T-helper 2 cell (primary cell): ENCODE measurements around the gene LIMS1.

Experiments used
- DNase-seq, 5 experiments: peaks; one replicate each; pipeline versions ENCODE4 v3.0.0 to v3.0.0-alpha.2; 2012 to 2022

LIMS1 gene

DNA sequence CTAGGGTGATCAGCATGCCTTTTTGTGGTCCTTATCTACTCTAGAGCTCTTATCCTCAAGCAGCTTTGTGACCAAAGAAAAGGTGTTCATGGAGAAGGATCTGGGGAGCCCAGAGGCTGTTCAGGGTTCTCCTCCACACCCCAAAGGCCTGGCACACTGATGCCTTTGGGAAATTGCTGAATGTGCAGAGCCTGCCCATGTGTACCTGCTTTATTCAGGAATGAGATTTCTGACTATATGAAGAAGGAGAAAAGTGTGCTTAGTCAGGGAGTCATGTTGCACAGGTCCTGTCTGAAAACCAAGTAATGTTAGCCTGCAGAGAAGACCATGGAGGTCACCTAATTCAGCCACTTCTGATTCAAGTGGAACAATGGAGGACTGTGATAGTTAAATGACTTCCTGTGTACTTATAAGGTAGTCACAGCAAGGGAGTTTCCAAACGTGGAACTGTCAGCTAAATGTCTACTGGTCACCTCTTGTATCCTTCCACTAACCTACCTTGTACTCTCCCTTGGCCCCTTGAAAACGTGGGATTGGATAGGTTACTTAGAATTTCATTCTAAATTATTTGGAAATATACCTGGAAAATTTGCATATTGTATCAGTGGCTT, 81.3 kb downstream of the LIMS1 start:
- DNase-seq, result peak in 1 of 5 experiments; percentile 60

DNA sequence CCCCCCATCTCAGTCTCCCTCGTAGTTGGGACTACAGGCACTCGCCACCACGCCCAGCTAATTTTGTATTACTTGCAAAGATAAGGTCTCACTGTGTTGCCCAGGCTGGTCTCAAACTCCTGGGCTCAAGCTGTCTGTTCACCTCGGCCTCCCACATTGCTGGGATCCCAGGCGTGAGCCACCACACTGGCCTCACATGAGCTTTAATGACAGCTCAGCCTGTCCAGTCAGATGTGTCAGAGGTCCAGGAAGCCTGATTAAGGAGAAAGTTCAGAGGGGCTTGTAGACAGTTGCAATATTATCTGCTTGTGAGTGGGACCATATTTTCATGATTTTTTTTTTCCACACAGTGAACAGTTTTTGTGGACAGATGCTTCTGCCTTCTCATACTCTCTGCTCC, 82.0 kb downstream of the LIMS1 start:
- DNase-seq, result no peak

DNA sequence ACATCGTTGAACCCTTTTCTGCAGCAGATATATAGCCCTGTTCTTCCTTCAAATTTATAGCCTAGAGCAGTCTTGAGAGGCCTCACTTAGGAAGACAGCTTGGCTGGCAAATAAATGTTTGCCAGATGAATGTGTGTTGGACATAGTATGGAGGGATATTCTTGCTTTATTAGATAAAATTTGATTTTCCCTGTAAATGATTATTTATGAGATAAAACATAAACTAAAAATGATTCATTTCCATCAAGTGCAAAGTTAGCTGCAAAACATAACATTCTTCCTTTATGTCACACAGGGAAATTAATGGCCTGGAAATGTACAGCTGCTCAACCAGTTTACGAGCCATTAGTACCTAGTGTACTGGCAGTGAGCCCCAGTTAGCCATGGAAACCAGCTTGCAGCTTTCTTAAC, 82.5 kb downstream of the LIMS1 start:
- DNase-seq, result no peak

DNA sequence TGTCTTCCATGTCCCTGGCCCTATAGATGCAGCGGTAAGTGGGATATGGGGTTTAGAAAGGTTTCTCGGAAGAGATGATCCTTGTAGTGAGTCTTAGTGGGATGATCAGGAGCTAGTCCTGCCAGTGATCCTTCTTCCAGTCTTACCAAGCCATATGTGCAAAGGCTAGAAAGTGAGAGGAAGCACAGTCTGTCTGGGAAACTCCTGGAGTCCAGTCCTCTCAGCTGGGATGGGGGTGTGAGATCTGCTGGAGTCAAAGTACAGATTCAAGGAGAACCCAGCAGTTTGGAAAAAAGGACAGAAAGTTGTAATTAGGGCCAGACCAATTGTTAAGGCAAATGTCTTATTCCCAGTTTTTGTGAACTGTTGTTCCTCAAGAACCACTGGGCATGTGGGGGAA, 83.3 kb downstream of the LIMS1 start:
- no peak for DNase-seq

DNA sequence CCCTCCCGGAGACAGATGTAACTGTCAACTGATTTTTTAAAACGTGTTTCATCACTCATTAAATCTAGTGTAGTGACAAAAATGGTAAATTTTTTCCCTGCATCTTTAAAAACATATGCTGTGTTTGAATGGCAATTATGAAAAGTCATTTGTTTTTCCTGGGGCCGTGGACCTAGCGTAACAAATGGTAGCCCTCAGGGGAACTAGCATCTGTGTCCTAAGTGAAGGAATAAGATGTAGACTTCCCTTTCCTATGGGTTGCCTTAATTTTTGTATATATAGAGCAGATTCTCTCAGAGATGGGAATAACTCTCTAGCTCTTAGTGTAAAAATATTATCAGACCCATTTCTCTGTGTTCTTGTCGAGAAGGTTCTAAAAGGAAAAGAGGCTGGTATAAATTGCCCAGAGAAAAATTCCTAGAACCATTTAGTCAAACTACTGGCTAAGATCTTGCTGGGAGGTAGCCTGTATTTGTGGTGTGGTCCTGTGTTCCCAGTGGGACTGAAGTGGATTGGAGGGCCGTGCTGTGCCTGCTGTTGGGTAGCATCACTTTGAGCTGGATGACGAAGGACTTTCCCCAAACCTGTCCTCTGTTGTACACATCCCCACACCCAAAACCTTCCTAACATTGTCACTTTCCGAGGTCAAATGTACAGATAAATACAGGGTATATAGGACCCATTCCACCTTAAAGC, 85.8 kb downstream of the LIMS1 start:
- no peak for DNase-seq

DNA sequence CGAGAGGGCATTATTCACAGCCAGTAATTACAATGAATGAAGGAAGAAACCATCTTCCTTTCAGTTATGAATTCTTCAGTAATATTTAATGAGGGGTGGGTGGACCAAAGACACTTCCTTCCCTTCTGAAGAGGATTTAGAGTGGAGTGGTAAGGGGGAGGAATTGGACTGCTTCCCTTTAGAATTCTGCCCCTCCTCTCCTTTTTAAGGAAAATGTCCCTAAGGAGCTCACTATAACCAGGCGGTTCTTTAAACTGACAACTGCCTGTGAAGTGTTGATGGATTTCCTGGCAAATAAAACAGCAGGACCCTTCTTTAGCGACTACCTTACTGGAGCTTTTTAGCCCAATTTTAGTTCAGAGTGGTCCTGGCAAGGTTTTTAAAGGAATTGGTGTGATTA, 86.4 kb downstream of the LIMS1 start:
- DNase-seq, result no peak

DNA sequence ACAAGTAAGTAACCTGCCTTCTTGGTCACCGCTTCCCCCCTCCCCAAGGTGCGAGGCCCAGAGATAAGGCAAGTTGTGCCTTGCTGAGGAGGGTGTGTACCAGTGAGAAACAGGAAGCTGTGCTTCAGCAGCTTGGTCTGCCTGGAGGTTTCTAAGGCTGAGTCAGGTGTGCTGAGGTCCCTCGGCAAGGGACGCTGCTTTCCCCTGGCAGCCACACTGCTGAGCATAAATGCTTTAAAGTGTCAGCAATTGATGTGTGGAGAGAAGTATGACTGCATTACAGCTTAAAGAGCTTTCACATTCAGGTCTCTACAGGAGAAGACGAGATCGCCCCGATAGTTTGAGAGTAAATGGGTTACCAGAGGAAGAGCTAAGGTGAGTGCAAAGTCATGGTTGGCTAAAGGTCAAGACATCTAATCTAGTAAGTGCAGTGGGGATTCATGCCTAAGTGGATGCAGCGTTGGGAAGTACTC, 86.9 kb downstream of the LIMS1 start:
- peak; percentile 22 to 93 (median 60) for DNase-seq

DNA sequence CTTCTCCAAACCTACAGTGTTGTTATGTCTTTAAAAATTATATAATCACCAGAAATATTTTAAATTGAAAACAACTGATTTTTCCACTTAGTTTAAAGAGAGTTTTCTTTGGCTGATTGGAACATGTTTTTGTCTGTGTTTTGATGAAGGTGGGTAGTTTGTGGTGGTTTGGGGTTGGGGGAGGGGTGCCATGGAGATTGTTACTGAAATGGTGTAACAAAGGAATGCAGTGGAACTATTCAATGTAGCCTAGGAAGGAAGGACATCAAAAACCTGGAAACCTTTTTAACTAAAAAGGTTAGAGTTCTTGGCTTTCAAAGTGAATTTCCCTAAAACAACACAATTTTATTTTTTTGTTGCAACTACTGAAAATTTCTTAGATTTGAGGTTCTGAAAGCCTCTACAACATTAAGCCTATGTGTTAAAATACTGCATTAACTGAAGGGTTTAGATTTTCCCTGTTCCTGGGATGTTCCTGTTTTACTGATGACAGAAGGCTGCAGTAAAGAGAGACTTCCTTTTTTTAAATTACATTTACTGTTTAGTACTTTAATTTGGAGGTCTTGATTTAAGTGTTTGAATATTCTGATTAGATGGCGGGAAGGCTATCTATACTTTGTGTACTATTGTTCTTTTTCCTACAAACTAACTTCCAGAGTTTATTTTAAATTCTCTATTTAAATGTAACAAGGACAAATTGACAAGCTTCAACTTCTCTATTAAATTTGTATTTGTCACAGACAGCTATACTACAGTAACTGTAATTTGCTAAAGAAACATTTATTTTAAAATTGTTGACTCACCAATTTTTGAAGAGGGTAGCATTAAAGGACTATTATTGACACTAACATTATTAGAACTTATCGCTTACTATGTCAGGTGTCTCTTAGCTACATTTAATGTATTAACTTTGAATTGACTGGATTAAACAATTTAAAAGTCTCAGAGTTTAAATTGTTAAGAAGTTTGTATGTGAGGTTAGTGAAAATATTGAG, 87.7 kb downstream of the LIMS1 start:
- DNase-seq, result peak in 1 of 5 experiments; percentile 48

DNA sequence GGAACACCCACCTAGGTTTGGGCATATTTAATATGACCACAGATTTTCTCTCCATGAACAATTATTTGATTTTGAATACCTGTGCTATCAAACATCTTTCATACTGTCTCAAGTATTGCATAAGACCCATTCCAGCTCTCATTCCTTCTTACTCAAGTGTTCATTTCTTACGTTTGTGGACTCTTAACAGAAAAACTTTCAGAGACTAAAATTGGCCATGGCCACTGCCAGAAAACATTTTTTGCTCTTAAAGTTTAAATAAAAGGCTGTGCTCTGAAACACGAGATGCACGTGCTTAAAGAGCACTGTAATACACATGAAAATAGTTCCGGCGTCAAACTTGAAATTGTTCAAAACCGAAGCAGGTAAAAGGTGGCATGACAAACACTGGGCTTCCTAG, 89.3 kb downstream of the LIMS1 start:
- no peak for DNase-seq

DNA sequence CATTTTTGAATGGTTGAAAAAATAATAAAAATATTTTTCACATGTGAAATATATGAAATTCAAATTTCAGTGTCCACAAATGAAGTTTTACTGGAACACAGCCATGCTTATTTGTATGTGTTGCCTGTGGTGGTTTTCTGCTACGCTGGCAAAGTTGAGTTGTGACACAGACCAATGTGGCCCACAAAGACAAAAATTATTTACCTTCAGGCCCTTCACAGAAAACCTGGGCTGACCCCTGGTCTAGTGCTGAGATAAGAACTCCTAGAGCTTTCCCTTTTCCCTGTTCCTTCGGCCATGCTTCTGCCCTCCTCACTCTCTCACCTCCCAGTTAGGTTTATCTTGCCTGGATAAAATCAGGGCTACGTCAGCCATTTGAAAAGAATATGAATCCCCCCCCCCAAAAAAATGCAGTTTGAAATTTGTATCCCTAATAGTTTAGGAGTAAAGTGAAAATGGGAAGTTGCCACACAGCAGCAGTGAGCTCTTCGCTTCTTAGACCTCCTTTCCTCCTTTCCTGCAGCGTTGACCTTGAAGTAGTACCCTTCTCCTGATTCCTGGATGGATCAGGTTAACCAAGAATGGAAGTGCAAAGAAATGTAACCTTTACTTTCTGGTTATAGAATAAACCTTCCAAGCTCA, 91.0 kb downstream of the LIMS1 start:
- DNase-seq, result no peak

DNA sequence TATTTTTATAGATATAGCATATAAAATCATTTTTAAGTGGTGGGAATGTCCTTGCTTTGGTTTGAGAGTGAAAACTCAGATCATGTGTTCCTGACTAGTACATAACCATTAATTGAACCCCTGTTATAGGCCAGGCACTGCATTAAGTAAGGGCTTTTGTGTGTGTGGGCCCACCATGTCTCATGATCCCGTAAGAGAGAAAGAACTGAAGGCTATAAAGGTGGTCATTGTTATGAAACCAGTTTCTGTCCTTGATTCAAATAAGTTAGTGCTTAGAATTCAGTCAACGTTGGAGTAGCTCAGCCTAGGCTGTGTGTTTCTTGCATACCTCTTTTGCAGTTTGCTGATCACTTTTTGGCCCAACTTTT, 91.5 kb downstream of the LIMS1 start:
- no peak for DNase-seq

DNA sequence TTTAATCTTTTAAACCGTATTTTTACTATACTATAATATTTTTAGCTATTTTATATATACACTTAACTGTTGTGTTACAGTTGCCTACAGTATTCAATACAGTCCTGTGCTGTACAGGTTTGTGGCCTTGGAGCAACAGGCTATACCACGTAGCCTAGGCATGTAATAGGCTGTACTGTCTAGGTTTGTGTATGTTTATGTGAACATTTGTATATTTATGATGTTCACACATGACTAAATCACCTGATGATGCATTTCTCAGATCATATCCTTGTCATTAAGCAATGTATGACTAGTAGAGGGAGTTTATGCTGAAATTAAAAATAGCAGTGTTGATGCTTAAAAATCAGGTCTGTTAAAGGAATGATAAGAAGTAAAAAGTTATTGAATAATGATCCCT, 92.7 kb downstream of the LIMS1 start:
- DNase-seq, result no peak

DNA sequence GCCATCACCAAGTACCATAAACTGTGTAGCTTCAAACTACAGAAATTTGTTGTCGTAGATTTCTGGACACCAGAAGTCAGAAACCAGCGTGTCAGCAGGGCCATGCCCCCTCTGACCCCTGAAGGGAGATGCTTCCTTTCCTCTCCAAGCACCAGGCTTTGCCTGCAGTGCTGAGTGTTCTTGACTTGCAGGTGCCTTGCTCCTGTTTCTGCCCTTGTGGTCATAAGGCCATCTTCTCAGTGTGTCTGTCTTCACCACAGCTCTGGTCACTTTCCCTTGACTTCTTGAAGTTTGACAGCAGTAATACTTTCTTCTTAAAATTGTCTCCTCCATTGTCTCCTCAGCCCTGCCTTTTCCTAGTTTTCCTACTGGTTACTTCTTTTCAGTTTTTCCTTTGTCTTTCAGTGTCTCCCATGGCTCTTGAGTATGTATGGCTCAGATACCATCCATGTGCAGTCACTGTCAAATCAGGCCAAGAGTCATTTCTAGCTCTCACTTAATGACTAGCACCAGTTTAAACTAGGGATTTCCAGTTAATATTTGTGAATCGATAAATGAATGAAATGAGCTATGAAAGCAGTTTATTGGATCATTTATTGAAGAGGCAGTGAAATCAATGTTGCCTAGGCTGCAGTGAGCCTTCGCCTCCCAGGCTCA, 93.8 kb downstream of the LIMS1 start:
- DNase-seq, result no peak

DNA sequence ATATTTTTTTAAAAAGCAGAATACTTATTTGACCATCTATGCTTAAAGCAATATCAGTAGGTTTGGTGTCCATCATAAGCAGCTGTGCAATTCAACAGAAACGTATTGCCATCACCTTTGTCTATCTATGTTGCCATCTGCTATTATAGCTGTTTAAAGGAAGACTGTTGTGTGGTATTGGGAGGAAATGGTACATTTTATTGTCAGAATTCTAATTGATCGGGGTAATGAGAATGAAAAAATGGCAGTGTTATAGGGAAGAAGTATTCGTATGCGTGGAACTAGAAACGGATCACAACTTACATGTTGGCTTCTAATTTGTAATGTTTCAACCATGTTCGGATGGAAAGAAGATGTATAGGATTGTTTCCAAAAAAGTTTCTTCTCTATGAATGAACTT, 94.7 kb downstream of the LIMS1 start:
- DNase-seq, result no peak

DNA sequence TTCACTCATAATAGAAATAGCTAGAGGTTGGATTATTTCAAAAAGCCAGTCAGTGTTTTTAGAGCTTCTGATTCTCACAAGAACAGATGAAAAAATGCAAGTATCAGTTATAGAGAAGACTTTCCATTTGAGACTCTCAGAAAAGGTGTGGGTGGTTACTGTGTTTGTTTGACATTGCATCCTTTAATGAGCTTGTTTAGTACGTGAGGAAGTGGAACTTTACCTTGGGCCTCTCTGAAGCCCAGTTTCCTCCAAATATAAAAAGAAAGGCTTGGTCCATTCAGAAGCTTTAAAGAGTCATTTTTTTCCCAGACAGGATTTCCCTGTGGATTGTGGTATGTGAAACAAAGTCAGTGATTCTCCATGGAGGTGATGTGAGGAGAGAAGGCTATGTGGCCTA, 95.1 kb downstream of the LIMS1 start:
- DNase-seq, result peak in 1 of 5 experiments; percentile 54

DNA sequence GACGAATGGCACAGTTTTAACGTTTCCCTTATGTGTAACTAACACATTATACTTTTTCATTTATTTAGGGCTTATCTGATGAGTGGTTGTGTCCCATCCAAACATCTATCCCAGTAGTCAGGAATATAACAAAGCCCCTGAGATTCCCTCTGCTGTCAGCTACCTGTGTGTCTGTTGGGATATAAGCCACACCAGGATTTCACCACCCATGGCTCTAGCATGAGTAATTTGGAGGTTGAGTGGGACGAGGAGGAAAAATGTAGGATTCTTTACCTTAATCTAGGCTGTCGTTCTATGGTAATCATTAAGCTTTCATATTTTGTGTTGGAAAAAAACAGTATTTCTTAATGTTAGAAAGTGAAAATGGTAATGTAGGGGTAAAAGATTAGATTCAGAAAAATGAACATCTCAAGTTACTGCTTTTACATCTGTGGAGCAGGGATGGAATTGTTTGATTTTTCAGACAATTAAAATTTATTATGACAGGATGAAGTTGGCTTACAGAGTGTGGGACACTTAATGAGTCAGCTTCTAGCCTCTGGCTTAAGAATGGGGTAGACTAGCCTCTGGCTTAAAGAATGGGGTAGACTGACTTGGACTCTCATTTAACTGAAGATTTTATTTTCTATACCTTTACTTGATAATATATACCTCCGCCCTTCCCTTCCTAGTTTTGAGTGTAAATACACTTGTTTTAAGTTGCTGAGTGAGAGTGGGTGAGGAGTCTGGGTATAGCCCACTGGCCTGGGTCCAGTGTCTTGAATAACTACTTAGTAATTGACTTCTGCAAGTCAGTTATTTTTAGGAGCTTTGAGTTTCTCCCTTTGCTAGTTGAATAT, 96.5 kb downstream of the LIMS1 start:
- DNase-seq, result no peak

DNA sequence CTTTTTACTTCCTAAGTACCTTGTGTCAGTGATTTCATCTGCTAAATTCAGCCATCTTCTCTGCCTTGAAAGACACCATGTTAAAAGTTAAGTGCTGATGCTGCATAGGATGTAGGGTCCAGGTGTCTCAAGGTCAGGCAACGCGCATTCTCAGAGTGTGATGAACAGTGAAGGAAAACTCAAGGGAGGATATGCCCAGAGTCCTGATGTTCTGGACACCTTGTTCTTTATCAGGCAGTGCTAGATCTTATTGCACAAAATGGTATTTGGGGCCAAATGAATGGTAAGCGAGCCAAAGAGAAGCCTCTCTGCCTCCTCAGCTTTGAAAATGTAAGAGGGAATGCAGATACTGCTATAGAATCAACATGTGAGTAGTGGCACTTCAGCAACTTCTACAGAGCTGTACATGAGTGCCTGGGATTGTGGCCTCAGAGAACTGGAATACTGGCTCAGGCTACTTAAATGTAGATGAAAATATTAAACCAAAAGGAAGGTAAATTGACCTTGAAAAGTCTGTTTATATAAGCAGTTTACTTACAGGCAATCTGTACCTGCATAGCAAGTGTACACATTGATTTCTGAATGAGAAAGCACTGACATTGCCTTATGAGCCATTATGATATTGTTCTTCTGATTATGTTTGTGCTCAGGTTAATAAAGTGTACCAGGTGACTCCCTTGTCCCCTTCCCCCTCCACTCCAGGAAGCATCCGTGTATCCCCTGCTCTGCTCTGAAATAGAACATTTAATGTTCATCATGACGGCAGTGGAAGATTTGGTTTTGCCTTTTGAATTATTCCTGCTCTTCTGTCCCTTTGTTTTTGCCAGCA, 98.3 kb downstream of the LIMS1 start:
- DNase-seq, result no peak

DNA sequence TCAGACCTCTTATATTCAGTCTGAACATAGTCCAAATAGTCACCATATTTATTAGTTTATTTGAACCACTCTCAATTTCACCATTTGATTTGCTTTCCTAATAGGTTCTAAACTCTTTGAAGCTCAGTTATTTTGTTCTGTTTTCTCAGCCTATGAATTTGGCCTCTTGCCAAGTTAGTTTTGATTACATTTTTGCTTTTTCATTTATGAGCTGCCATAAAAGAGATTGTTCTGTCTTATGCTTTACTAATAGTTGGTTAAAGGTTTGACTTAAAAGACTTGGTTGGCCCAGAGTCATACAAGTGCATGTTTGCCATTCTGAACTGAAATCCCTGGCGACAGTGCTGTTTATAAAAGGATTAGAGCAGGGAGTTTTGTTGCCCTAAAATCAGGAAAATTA, 99.1 kb downstream of the LIMS1 start:
- DNase-seq, result no peak

DNA sequence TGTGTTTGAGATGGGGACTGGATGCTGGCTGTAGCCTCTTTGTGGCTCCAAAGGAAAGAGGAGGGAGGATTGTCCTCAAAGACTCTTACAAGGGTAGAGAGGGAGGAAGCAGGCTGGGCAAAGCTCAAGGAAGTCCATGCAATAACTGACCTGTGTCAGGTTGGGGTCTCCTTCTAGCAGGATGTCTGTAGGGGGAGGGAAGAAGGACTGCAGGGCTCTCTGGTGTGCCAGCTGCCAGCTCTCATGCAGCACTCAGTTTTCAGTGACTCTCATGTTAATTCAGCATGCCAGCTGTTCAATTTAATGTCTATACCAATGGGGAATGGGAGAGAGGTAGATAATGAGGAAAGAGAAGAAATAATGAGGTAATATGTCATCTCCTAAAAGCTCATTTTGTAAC, 99.7 kb downstream of the LIMS1 start:
- no peak for DNase-seq

DNA sequence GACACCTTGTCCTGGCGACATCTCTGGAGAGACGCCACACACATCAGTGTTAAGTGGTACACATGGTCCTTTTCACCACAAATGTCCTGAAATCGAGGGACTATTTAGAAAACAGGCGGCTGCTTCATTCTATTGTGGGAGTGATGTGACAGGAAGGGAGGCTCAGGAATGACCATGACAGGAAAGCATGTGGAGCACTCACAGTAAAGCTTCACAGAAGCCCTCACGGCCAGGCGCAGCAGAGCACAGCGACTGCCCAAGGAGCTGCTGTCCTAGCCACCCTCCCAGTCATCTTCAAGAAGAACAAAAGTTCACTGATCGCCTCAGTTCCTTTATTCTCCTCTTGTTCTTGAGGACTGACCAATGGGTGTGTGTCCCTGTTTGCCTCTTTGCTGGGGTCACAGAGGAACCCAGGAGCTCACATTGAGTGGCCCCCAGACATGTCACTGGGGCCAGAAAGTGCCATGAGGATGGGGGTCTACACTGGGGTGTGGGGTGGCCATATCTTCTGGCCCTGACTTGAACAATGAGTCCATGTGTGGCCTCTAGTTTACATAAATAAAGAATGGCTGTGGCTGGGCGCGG, 100.4 kb downstream of the LIMS1 start:
- DNase-seq, result no peak
